ENCODE data around the gene CAMTA2. TPM values are rescaled to one million over a fixed set of nuclear protein-coding genes. Genes with fewer than 3 reads are reported as not detected.

Gene CAMTA2, protein sequence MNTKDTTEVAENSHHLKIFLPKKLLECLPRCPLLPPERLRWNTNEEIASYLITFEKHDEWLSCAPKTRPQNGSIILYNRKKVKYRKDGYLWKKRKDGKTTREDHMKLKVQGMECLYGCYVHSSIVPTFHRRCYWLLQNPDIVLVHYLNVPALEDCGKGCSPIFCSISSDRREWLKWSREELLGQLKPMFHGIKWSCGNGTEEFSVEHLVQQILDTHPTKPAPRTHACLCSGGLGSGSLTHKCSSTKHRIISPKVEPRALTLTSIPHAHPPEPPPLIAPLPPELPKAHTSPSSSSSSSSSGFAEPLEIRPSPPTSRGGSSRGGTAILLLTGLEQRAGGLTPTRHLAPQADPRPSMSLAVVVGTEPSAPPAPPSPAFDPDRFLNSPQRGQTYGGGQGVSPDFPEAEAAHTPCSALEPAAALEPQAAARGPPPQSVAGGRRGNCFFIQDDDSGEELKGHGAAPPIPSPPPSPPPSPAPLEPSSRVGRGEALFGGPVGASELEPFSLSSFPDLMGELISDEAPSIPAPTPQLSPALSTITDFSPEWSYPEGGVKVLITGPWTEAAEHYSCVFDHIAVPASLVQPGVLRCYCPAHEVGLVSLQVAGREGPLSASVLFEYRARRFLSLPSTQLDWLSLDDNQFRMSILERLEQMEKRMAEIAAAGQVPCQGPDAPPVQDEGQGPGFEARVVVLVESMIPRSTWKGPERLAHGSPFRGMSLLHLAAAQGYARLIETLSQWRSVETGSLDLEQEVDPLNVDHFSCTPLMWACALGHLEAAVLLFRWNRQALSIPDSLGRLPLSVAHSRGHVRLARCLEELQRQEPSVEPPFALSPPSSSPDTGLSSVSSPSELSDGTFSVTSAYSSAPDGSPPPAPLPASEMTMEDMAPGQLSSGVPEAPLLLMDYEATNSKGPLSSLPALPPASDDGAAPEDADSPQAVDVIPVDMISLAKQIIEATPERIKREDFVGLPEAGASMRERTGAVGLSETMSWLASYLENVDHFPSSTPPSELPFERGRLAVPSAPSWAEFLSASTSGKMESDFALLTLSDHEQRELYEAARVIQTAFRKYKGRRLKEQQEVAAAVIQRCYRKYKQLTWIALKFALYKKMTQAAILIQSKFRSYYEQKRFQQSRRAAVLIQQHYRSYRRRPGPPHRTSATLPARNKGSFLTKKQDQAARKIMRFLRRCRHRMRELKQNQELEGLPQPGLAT
- total RNA-seq (2022), result 126 and 154 TPM in 2 replicates
- percentile 70 among the genes with signal in this experiment for Bru-seq, nascent RNA
- BruChase-seq, experiment 1, labeled RNA remaining after a 6-hour chase, result percentile 89 among the genes with signal in this experiment
- percentile 79 among the genes with signal in this experiment for BruChase-seq, experiment 2, labeled RNA remaining after a 2-hour chase
- long read RNA-seq, transcript CAMTA2-210 (3 exons, 764 nt), result major isoform, 123 of 189 reads
- long read RNA-seq, partial matches to known transcripts, result 46 of 189 reads
- long read RNA-seq, other reads (novel, unspliced or antisense), result 17 of 189 reads

DNA sequence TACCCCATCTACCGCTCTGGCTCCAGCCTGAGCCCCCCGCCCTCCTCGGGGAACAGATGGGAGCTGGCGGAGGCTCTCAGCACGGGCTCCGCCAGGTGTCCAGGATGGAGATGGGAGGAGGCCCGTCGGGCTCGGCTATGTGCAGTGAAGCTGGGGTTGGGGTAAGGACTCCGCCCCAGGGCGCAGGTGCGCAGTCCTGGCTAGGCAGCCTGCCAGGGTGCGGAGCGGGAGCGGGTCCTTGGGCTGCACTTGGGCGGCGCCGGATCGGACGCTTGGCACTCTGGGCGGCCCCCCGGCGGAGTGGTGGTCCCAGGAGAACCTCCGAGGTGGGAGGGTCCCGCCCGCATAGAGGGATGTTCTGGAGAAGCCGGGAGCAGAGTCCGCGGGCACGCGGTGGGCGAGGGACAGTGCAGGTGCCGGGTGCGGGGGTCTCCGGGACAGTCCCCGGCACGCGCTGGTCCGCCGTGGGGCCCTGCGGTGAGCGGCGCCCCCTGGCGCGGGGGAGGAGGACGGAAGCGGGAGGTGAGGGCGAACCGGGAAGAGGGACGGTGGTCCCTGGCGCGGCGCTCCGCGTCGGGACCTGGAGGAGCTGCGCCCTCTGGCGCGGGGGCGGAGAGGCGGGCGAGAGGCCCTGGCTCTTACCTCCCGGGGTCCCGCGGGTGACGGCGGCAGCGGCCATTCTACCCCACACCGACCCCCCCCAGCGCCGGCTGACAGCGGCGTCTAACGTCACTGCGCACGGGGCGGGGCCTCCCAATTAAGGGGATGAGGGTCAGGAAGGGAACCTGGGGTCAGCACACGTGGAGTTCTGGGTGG lies at the start of gene CAMTA2:
Gene CAMTA2 (minus strand): TSS at position 725 of the 816 bp plus-strand sequence. CDS start 1,453 bp downstream, outside the sequence.
- peak within 1 kb of the TSS; percentile 87 for H3K4me3 Mint-ChIP-seq (ENCODE audit: unreplicated experiment)
- peak; percentile 60 for TF ChIP-seq CTCF (IDR thresholded peaks at IDR 0.05; ENCODE audit: unreplicated experiment)
- intact Hi-C loops (cut with micrococcal nuclease), result loop anchor here (1.0 kb wide), 1 partner anchor 78 kb away; no protein-coding TSS in a partner anchor
- no peaks in the 10 kb centered on the region for H3K27me3 Mint-ChIP-seq (ENCODE audit: insufficient read depth, unreplicated experiment)
- H3K9me3 Mint-ChIP-seq (ENCODE audit: unreplicated experiment), result no peaks in the 10 kb centered on the region
- peaks cover 28% of the 10 kb centered on the region for H3K36me3 Mint-ChIP-seq (ENCODE audit: insufficient read depth, unreplicated experiment)
- POLR2A ChIA-PET, result interaction anchor here (0.9 to 5.6 kb wide), 14 partner anchors 8 to 197 kb away, joined by 3 to 81 read pairs (median 6); partner anchors contain the start of genes INCA1, KIF1C, PFN1 and PLD2
- DNase-seq (ENCODE audit: unreplicated experiment), result peak; percentile 67
- BruUV-seq (replicated peaks), result no TSS peak
- peaks cover 28% of the 10 kb centered on the region for H3K4me1 Mint-ChIP-seq (ENCODE audit: insufficient read depth, unreplicated experiment)
- CTCF ChIA-PET, result interaction anchor here (0.6 to 1.7 kb wide), 15 partner anchors 8 to 466 kb away, joined by 3 to 10 read pairs (median 3); partner anchors contain the start of genes KIF1C and SPAG7
- peak within 1 kb of the TSS; percentile 84 for H3K27ac Mint-ChIP-seq (ENCODE audit: low read depth, unreplicated experiment)

- Mint-ChIP-seq H3K9me3 (ENCODE audit: unreplicated experiment) (no peaks in the 10 kb centered on the region), H3K27me3 (ENCODE audit: insufficient read depth, unreplicated experiment) (no peaks in the 10 kb centered on the region), H3K27ac (ENCODE audit: low read depth, unreplicated experiment) (no peak within 1 kb of the TSS), H3K4me1 (ENCODE audit: insufficient read depth, unreplicated experiment) (peaks cover 5% of the 10 kb centered on the region), H3K36me3 (ENCODE audit: insufficient read depth, unreplicated experiment) (peaks cover 6% of the 10 kb centered on the region), H3K4me3 (ENCODE audit: unreplicated experiment) (no peak within 1 kb of the TSS)
- DNase-seq (ENCODE audit: unreplicated experiment), result no peak
- no TSS peak for BruUV-seq (replicated peaks)
- POLR2A ChIA-PET, result interaction anchor here (0.6 to 1.5 kb wide), 4 partner anchors 9 to 384 kb away, joined by 3 to 5 read pairs (median 4); partner anchors contain the start of gene NUP88
- TF ChIP-seq CTCF (IDR thresholded peaks at IDR 0.05; ENCODE audit: unreplicated experiment), result no peak
- CTCF ChIA-PET, result interaction anchor here (0.5 to 3.0 kb wide), 4 partner anchors 14 to 141 kb away, joined by 3 to 14 read pairs (median 5); no protein-coding TSS in a partner anchor
- intact Hi-C loops (cut with micrococcal nuclease), result loop anchor here (5.0 kb wide), 1 partner anchor 202 kb away; no protein-coding TSS in a partner anchor
Observed at GRCh38 chr17:5035315-5035714, 47.8 kb upstream of the CAMTA2 start, which contains the start of gene SLC52A1. Gene SLC52A1 (minus strand): TSS chr17:5035426. CDS start chr17:5034606, 820 bp downstream.

GRCh38 chr17:5034651-5035050 lies 47.2 kb upstream of the CAMTA2 start:
- no peak overlapping the region for H3K27ac Mint-ChIP-seq (ENCODE audit: low read depth, unreplicated experiment)
- peaks cover 6% of the 10 kb centered on the region for H3K36me3 Mint-ChIP-seq (ENCODE audit: insufficient read depth, unreplicated experiment)
- intact Hi-C loops (cut with micrococcal nuclease), result loop anchor here (5.0 kb wide), 1 partner anchor 203 kb away; no protein-coding TSS in a partner anchor
- CTCF ChIA-PET, result interaction anchor here (0.5 to 3.0 kb wide), 5 partner anchors 13 to 140 kb away, joined by 4 to 14 read pairs (median 4); no protein-coding TSS in a partner anchor
- no peaks in the 10 kb centered on the region for H3K27me3 Mint-ChIP-seq (ENCODE audit: insufficient read depth, unreplicated experiment)
- H3K9me3 Mint-ChIP-seq (ENCODE audit: unreplicated experiment), result no peaks in the 10 kb centered on the region
- peaks cover 5% of the 10 kb centered on the region for H3K4me1 Mint-ChIP-seq (ENCODE audit: insufficient read depth, unreplicated experiment)
- POLR2A ChIA-PET, result interaction anchor here (0.6 to 1.5 kb wide), 3 partner anchors 9 to 385 kb away, joined by 3 to 5 read pairs (median 4); partner anchors contain the start of gene NUP88
- no peak overlapping the region for H3K4me3 Mint-ChIP-seq (ENCODE audit: unreplicated experiment)
- DNase-seq (ENCODE audit: unreplicated experiment), result no peak
- TF ChIP-seq CTCF (IDR thresholded peaks at IDR 0.05; ENCODE audit: unreplicated experiment), result no peak
- no TSS peak for BruUV-seq (replicated peaks)
